MCF 10A (cell line): ENCODE results near the gene MED13L. TPM values are rescaled to one million over a fixed set of nuclear protein-coding genes. Genes with fewer than 3 reads are reported as not detected.

Source experiments
- BruUV-seq: library from RNA; stranded (reverse); fragments of 400-500 nt; replicated peaks from 2 replicates; lab custom pipeline; 2021; lab: Mats Ljungman, UMichigan
- CTCF ChIA-PET: fragments of 300-600 bp; sonication (Branson Sonifier 250); formaldehyde crosslinking; extraction: SDS; loops from one replicate; lab custom pipeline; 2021; ENCODE audit warnings: antibody characterized with exemption, inconsistent platforms; lab: Yijun Ruan, JAX
- POLR2A ChIA-PET: fragments of 300-600, 350-650 bp; sonication (Branson Sonifier 250); formaldehyde crosslinking; extraction: SDS; loops from one replicate; lab custom pipeline; 2020; ENCODE audit warnings: antibody characterized with exemption, inconsistent platforms; lab: Yijun Ruan, JAX
- DNase-seq: peaks from one replicate; pipeline ENCODE4 v3.0.0-alpha.2; 2018; ENCODE audit not compliant: unreplicated experiment
- H3K27ac Mint-ChIP-seq: one replicate; pipeline ENCODE4 v1.8.0; 2022; ENCODE audit warnings: mild to moderate bottlenecking, low read depth, mixed read lengths; ENCODE audit not compliant: unreplicated experiment
- H3K27me3 Mint-ChIP-seq: one replicate; pipeline ENCODE4 v1.8.0; 2022; ENCODE audit warnings: mixed read lengths; ENCODE audit not compliant: insufficient read depth, unreplicated experiment
- H3K36me3 Mint-ChIP-seq: one replicate; pipeline ENCODE4 v1.8.0; 2022; ENCODE audit warnings: mild to moderate bottlenecking, moderate library complexity, mixed read lengths; ENCODE audit not compliant: insufficient read depth, unreplicated experiment
- H3K4me1 Mint-ChIP-seq: one replicate; pipeline ENCODE4 v1.8.0; 2022; ENCODE audit warnings: mixed read lengths; ENCODE audit not compliant: insufficient read depth, unreplicated experiment
- H3K4me3 Mint-ChIP-seq: one replicate; pipeline ENCODE4 v1.8.0; 2022; ENCODE audit warnings: mild to moderate bottlenecking, moderate library complexity, mixed read lengths; ENCODE audit not compliant: unreplicated experiment
- H3K9me3 Mint-ChIP-seq: one replicate; pipeline ENCODE4 v1.8.0; 2022; ENCODE audit warnings: mixed read lengths; ENCODE audit not compliant: unreplicated experiment
- intact Hi-C: fragments of 100-400 bp; cut with micrococcal nuclease; formaldehyde crosslinking; loops from 2 replicates; pipeline ENCODE4 v1.14.1; 2022
- total RNA-seq: library from RNA; stranded (reverse); gene quantifications from 2 replicates; pipeline ENCODE4 v1.2.3, GENCODE V29; 2022
- TF ChIP-seq, protein P1 (sequence below): fragments of 200-600 bp; IDR thresholded peaks from one replicate; pipeline ENCODE4 v1.8.0; 2022; ENCODE audit warnings: antibody characterized with exemption, mild to moderate bottlenecking; ENCODE audit not compliant: unreplicated experiment

The MED13L gene
- total RNA-seq, 1 experiment from 2014 or later = 91.6 TPM

DNA sequence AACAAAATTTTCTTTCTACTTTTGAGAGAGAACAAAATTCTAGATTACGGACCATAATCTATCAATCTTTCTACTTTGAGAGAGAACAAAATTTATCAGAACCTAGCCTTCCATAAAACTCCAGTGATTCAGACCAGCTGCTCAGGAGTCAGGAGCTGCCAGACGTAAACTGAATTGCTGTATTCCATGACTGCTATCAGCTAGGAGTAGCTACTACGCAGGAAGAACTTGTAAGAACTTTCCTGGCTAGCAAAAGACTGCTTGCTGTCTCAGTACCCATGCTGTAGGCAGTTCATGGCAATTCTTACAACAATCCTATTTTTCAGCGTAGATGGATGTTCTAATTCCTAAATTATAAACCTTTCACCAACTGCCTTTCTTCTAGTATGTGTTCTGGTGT lies 73.3 kb downstream of the MED13L start:
- intact Hi-C loops = no loop called here
- POLR2A ChIA-PET = interaction anchor here (1.4 kb wide), 1 partner anchor 10 kb away, joined by 7 read pairs; no protein-coding TSS in a partner anchor
- no peak for DNase-seq
- BruUV-seq = no TSS peak
- peaks cover 6% of the 10 kb centered on the region for H3K4me1 Mint-ChIP-seq
- H3K27me3 Mint-ChIP-seq = no peaks in the 10 kb centered on the region
- H3K27ac Mint-ChIP-seq = no peak overlapping the region
- no peaks in the 10 kb centered on the region for H3K9me3 Mint-ChIP-seq
- CTCF ChIA-PET = interaction anchor here (0.7 to 1.2 kb wide), 2 partner anchors 32 to 277 kb away, joined by 3 to 7 read pairs; no protein-coding TSS in a partner anchor
- H3K4me3 Mint-ChIP-seq = no peak overlapping the region
- H3K36me3 Mint-ChIP-seq = peaks cover 7% of the 10 kb centered on the region
- TF ChIP-seq, protein P1, sequence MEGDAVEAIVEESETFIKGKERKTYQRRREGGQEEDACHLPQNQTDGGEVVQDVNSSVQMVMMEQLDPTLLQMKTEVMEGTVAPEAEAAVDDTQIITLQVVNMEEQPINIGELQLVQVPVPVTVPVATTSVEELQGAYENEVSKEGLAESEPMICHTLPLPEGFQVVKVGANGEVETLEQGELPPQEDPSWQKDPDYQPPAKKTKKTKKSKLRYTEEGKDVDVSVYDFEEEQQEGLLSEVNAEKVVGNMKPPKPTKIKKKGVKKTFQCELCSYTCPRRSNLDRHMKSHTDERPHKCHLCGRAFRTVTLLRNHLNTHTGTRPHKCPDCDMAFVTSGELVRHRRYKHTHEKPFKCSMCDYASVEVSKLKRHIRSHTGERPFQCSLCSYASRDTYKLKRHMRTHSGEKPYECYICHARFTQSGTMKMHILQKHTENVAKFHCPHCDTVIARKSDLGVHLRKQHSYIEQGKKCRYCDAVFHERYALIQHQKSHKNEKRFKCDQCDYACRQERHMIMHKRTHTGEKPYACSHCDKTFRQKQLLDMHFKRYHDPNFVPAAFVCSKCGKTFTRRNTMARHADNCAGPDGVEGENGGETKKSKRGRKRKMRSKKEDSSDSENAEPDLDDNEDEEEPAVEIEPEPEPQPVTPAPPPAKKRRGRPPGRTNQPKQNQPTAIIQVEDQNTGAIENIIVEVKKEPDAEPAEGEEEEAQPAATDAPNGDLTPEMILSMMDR = no peak

DNA sequence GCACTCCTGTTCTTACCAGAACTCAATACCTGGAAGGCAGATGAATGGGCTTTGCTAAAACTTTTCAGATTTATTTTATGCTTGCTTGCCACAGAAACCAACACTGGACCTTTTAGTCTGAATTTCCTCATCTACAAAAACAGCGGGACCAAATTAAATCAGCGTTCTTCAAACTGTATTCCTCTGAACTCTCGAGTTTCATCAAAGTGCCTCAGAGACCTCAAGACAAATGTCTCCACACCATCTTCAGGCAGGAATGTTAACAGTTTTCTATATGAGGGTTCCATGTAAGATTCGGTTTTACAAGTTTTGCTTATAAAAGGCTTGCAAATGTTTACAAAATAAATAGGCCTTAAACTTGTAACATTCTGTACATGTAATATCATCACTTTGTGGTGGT lies 74.6 kb downstream of the MED13L start:
- Mint-ChIP-seq H3K27ac (no peak overlapping the region), H3K36me3 (peaks cover 7% of the 10 kb centered on the region), H3K27me3 (no peaks in the 10 kb centered on the region), H3K4me3 (no peak overlapping the region), H3K4me1 (peaks cover 11% of the 10 kb centered on the region), H3K9me3 (no peaks in the 10 kb centered on the region)
- ChIA-PET CTCF (interaction anchor here (0.6 kb wide), 1 partner anchor 1861 kb away, joined by 4 read pairs; no protein-coding TSS in a partner anchor), POLR2A (interaction anchor here (1.4 kb wide), 1 partner anchor 8 kb away, joined by 7 read pairs; no protein-coding TSS in a partner anchor)
- TF ChIP-seq, protein P1 = no peak
- DNase-seq = no peak
- BruUV-seq = no TSS peak
- intact Hi-C loops = no loop called here

DNA sequence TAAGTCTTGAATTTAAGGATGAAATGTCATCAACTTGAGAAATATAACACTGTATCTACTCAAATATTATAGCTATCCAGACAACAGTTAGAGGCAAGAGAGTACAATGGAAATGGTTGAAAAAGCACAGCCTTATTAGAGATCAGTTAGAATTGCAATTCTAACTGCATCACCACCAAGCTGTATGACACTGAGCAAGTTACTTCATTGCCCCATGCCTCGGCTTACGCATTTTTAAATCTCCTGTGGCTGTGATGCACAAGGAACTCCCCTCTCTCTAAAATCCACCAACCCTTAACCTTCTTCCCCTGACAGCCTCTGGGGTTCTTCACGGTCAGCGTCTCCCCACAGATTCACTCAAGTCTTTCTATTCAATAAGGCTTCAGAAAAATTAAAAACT lies 75.1 kb downstream of the MED13L start:
- H3K4me3 Mint-ChIP-seq = no peak overlapping the region
- H3K36me3 Mint-ChIP-seq = peaks cover 7% of the 10 kb centered on the region
- intact Hi-C loops = no loop called here
- ChIA-PET CTCF (interaction anchor here (0.6 to 2.1 kb wide), 4 partner anchors 24 to 293 kb away, joined by 3 to 10 read pairs (median 3); no protein-coding TSS in a partner anchor), POLR2A (interaction anchor here (0.9 kb wide), 1 partner anchor 37 kb away, joined by 3 read pairs; no protein-coding TSS in a partner anchor)
- TF ChIP-seq, protein P1 = no peak
- H3K27ac Mint-ChIP-seq = no peak overlapping the region
- no peak for DNase-seq
- no peaks in the 10 kb centered on the region for H3K27me3 Mint-ChIP-seq
- no TSS peak for BruUV-seq
- peaks cover 11% of the 10 kb centered on the region for H3K4me1 Mint-ChIP-seq
- no peaks in the 10 kb centered on the region for H3K9me3 Mint-ChIP-seq

DNA sequence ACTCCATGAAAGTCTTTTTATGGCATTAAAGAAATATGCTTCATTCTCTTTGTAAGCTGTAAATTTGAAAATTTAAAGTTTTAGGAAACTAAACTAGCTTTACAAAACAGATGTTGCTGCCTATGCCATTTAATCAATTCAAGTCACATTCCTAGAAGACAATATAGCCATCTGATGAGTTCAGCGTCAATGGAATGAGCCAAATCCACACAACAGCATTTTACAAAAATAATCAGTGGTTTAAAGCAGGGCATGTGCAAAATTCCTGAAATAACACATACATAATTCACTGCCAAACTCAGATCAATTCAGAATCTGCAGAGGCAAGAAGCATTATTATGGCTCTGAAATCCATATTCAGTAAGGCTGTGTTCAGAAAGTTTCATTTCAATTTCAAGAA lies 75.6 kb downstream of the MED13L start:
- TF ChIP-seq, protein P1 = no peak
- H3K9me3 Mint-ChIP-seq = no peaks in the 10 kb centered on the region
- peaks cover 11% of the 10 kb centered on the region for H3K4me1 Mint-ChIP-seq
- DNase-seq = no peak
- H3K36me3 Mint-ChIP-seq = peaks cover 7% of the 10 kb centered on the region
- BruUV-seq = no TSS peak
- ChIA-PET CTCF (interaction anchor here (0.6 to 2.1 kb wide), 4 partner anchors 25 to 294 kb away, joined by 3 to 10 read pairs (median 3); no protein-coding TSS in a partner anchor), POLR2A (interaction anchor here (0.9 to 1.1 kb wide), 2 partner anchors 9 to 36 kb away, joined by 3 read pairs; no protein-coding TSS in a partner anchor)
- H3K4me3 Mint-ChIP-seq = no peak overlapping the region
- H3K27ac Mint-ChIP-seq = no peak overlapping the region
- H3K27me3 Mint-ChIP-seq = no peaks in the 10 kb centered on the region
- intact Hi-C loops = no loop called here
